Measurements from ENCODE around the gene CSNK1A1. TPM values are rescaled to one million over a fixed set of nuclear protein-coding genes. Genes with fewer than 3 reads are reported as not detected.
"Not testable (repeated sequence)": the region's sequence is repeated elsewhere in the genome, so short reads cannot be mapped to it uniquely, and the experiment has no call there.

The CSNK1A1 gene
- polyA plus RNA-seq, 3 donors = 75.7 to 131 (median 103) TPM

DNA sequence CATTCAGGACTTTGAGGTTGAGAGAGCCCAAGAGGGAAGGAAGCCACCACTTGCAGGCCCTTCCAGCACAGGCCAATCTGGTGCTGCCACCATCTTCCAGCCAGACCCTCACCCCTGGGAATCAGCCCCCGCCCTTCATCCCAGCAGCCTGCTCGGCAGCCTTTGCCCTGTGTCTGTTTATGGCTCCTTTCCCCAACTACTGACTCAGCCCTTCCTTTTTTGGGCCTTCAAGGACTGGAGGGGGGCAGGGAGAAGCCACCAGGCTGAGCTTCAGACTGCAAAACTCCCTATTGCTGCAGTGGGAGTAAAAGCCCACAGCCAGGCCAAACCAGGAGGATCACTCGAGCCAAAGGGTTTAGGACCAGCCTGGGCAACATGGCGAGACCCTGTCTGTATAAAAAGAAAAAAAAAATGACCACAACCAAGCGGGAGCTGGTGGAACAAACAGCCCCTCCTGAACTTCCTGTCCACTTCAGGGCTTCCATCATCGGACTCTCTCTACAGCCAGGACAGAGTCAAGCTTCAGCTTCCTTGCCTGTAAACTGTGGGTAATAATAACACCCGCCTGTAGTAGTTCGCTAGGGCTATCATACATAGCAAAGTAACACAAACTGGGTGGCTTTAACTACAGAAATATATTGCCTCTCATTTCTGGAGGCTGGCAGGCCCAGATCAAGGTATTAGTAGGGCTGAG lies 86.3 kb downstream of the CSNK1A1 start:
- no peaks in the 10 kb centered on the region for H3K9me3 ChIP-seq (replicated peaks in 1 of 2; ENCODE audit: control insufficient read depth in 1 of 2, insufficient read depth in 1 of 2, low read length in 2 of 2)
- H3K27me3 ChIP-seq (ENCODE audit: control insufficient read depth in 2 of 2, insufficient read depth in 2 of 2, low read length in 2 of 2) = no peaks in the 10 kb centered on the region
- 56% methylated on average over 4 of the region's 8 CpGs for WGBS (ENCODE audit: insufficient coverage)
- Mint-ChIP-seq H3K36me3 (no peaks in the 10 kb centered on the region), H3K4me3 (no peak overlapping the region), H3K9me3 (no peaks in the 10 kb centered on the region), H3K4me1 (peaks cover 2% of the 10 kb centered on the region), H3K27me3 (ENCODE audit: low read depth in 3 of 3) (peaks cover 2 to 11% (median 3%) of the 10 kb centered on the region in 3 donors), H3K27ac (no peak overlapping the region)
- no peak for DNase-seq
- no peaks in the 10 kb centered on the region for H4K20me1 ChIP-seq (ENCODE audit: insufficient read depth, low read length)
- H3K4me1 ChIP-seq (ENCODE audit: control insufficient read depth in 1 of 2, insufficient read depth in 2 of 2, low read length in 2 of 2) = no peaks in the 10 kb centered on the region
- H3K9ac ChIP-seq (ENCODE audit: insufficient read depth, low read length, poor library complexity, severe bottlenecking) = no peak overlapping the region
- H3K27ac ChIP-seq (ENCODE audit: low read depth in 1 of 2, low read length in 2 of 2) = no peak overlapping the region
- intact Hi-C loops (cut with micrococcal nuclease) = no loop called here
- no peak overlapping the region for H3K4me2 ChIP-seq (replicated peaks; ENCODE audit: extremely low read depth, low read length, poor library complexity, severe bottlenecking)
- no peaks in the 10 kb centered on the region for H3K36me3 ChIP-seq (replicated peaks in 1 of 2; ENCODE audit: control insufficient read depth in 1 of 2, insufficient read depth in 2 of 2, low read length in 2 of 2)
- no peak overlapping the region for H2AFZ ChIP-seq (ENCODE audit: insufficient read depth, low read depth, low read length, poor library complexity, severe bottlenecking)
- H3K4me3 ChIP-seq (replicated peaks in 1 of 3; ENCODE audit: low read depth in 2 of 3, low read length in 3 of 3) = no peak overlapping the region
- no peak for TF ChIP-seq CTCF (IDR thresholded peaks at IDR 0.05)
- no peaks in the 10 kb centered on the region for H3K79me2 ChIP-seq (ENCODE audit: insufficient read depth, low read length)

DNA sequence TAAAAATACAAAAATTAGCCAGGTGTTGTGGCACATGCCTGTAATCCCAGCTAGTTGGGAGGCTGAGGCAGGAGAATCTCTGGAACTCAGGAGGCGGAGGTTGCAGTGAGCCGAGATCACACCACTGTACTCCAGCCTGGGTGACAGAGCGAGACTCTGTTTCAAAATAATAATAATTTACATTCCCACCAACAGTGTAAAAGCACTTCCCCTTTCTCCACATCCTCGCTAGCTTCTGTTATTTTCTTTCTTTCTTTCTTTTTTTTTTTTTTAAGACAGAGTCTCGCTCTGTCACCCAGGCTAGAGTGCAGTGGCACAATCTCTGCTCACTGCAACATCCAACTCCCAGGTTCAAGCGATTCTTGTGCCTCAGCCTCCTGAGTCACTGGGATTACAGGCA lies 89.3 kb downstream of the CSNK1A1 start:
- H3K4me2 ChIP-seq (replicated peaks; ENCODE audit: extremely low read depth, low read length, poor library complexity, severe bottlenecking); H3K27ac ChIP-seq (ENCODE audit: low read depth in 1 of 2, low read length in 2 of 2); DNase-seq; H3K4me3 ChIP-seq (replicated peaks in 1 of 3; ENCODE audit: low read depth in 2 of 3, low read length in 3 of 3); H3K9me3 ChIP-seq (replicated peaks in 1 of 2; ENCODE audit: control insufficient read depth in 1 of 2, insufficient read depth in 1 of 2, low read length in 2 of 2); H2AFZ ChIP-seq (ENCODE audit: insufficient read depth, low read depth, low read length, poor library complexity, severe bottlenecking); H3K4me3 Mint-ChIP-seq; H3K27me3 ChIP-seq (ENCODE audit: control insufficient read depth in 2 of 2, insufficient read depth in 2 of 2, low read length in 2 of 2); intact Hi-C loops (cut with micrococcal nuclease); H3K27ac Mint-ChIP-seq; H3K79me2 ChIP-seq (ENCODE audit: insufficient read depth, low read length); H3K9ac ChIP-seq (ENCODE audit: insufficient read depth, low read length, poor library complexity, severe bottlenecking); H3K36me3 Mint-ChIP-seq; H3K27me3 Mint-ChIP-seq (ENCODE audit: low read depth in 3 of 3); H3K4me1 Mint-ChIP-seq; H4K20me1 ChIP-seq (ENCODE audit: insufficient read depth, low read length); H3K9me3 Mint-ChIP-seq; H3K4me1 ChIP-seq (ENCODE audit: control insufficient read depth in 1 of 2, insufficient read depth in 2 of 2, low read length in 2 of 2); H3K36me3 ChIP-seq (replicated peaks in 1 of 2; ENCODE audit: control insufficient read depth in 1 of 2, insufficient read depth in 2 of 2, low read length in 2 of 2): not testable (repeated sequence)
- WGBS (ENCODE audit: insufficient coverage) = 10% methylated on average over 2 of the region's 6 CpGs
